Measurements from ENCODE around the gene COG7. TPM values are rescaled to one million over a fixed set of nuclear protein-coding genes. Genes with fewer than 3 reads are reported as not detected.

Gene COG7
- total RNA-seq, 1 experiment from 2014 or later, result 22.1 TPM

- no peak overlapping the region for H3K27ac ChIP-seq (ENCODE audit: low read depth, low read length)
- H3K9me3 ChIP-seq (ENCODE audit: control insufficient read depth in 1 of 2, insufficient read depth in 1 of 2, low read depth in 1 of 2, low read length in 2 of 2), result no peaks in the 10 kb centered on the region
- no peak overlapping the region for H3K9ac ChIP-seq (ENCODE audit: low read length)
- no peak overlapping the region for H3K4me2 ChIP-seq (ENCODE audit: low read length)
- POLR2A ChIA-PET, result no interaction called here
- no peak overlapping the region for H3K4me3 ChIP-seq (replicated peaks in 1 of 2; ENCODE audit: low read depth in 1 of 2, low read length in 2 of 2)
- H3K36me3 ChIP-seq (ENCODE audit: control insufficient read depth in 1 of 2, insufficient read depth in 2 of 2, low read length in 2 of 2), result peaks cover 5 to 14% of the 10 kb centered on the region in 2 experiments; a peak in 2 of 4 replicates
- no peaks in the 10 kb centered on the region for H3K4me1 ChIP-seq (ENCODE audit: control insufficient read depth in 1 of 2, insufficient read depth in 2 of 2, low read length in 2 of 2)
- TF ChIP-seq POLR2A (IDR thresholded peaks at IDR 0.05; ENCODE audit: borderline replicate concordance, extremely low read depth, insufficient read depth, insufficient read length), result no peak
- TF ChIP-seq ZFX (IDR thresholded peaks at IDR 0.05), result no peak
- TF ChIP-seq CBX3 (IDR thresholded peaks at IDR 0.05; ENCODE audit: low read depth), result no peak
- TF ChIP-seq, protein P1, sequence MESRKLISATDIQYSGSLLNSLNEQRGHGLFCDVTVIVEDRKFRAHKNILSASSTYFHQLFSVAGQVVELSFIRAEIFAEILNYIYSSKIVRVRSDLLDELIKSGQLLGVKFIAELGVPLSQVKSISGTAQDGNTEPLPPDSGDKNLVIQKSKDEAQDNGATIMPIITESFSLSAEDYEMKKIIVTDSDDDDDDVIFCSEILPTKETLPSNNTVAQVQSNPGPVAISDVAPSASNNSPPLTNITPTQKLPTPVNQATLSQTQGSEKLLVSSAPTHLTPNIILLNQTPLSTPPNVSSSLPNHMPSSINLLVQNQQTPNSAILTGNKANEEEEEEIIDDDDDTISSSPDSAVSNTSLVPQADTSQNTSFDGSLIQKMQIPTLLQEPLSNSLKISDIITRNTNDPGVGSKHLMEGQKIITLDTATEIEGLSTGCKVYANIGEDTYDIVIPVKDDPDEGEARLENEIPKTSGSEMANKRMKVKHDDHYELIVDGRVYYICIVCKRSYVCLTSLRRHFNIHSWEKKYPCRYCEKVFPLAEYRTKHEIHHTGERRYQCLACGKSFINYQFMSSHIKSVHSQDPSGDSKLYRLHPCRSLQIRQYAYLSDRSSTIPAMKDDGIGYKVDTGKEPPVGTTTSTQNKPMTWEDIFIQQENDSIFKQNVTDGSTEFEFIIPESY (IDR thresholded peaks at IDR 0.05; ENCODE audit: extremely low read depth, insufficient replicate concordance, low read length), result no peak
- no peak for TF ChIP-seq ZNF274 (IDR thresholded peaks at IDR 0.05; ENCODE audit: low read depth, low read length)
- TF ChIP-seq FOSL1 (IDR thresholded peaks at IDR 0.05; ENCODE audit: low read depth), result no peak
- TF ChIP-seq TCF7L2 (IDR thresholded peaks at IDR 0.05; ENCODE audit: borderline replicate concordance, extremely low read depth, insufficient read depth, insufficient read length), result no peak
- TF ChIP-seq, protein P2, sequence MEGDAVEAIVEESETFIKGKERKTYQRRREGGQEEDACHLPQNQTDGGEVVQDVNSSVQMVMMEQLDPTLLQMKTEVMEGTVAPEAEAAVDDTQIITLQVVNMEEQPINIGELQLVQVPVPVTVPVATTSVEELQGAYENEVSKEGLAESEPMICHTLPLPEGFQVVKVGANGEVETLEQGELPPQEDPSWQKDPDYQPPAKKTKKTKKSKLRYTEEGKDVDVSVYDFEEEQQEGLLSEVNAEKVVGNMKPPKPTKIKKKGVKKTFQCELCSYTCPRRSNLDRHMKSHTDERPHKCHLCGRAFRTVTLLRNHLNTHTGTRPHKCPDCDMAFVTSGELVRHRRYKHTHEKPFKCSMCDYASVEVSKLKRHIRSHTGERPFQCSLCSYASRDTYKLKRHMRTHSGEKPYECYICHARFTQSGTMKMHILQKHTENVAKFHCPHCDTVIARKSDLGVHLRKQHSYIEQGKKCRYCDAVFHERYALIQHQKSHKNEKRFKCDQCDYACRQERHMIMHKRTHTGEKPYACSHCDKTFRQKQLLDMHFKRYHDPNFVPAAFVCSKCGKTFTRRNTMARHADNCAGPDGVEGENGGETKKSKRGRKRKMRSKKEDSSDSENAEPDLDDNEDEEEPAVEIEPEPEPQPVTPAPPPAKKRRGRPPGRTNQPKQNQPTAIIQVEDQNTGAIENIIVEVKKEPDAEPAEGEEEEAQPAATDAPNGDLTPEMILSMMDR (IDR thresholded peaks at IDR 0.05 in 2 of 3, conservative IDR thresholded peaks at IDR 0.05 in 1 of 3; ENCODE audit: borderline replicate concordance in 1 of 3, insufficient read depth in 1 of 3, low read depth in 2 of 3, low read length in 2 of 3), result no peak
- TF ChIP-seq EZH2phosphoT487 (IDR thresholded peaks at IDR 0.05; ENCODE audit: borderline replicate concordance), result no peak
- no TSS peak for BruUV-seq (replicated peaks)
- no peak for ATAC-seq
- DNase-seq (ENCODE audit: low read depth, low spot score), result no peak
- RAD21 ChIA-PET (ENCODE audit: low non-redundant PET in 1 of 2, low total read pairs in 2 of 2, uncharacterized antibody in 2 of 2, unreplicated experiment in 2 of 2), result no interaction called here
- CTCF ChIA-PET, result interaction anchor here (5.9 kb wide), 1 partner anchor 249 kb away, joined by 76 read pairs; the partner anchor contains the start of gene SCNN1G
- H2AFZ ChIP-seq (ENCODE audit: low read depth, low read length, poor library complexity, severe bottlenecking), result no peak overlapping the region
- H3K79me2 ChIP-seq (ENCODE audit: insufficient read depth, low read length), result no peaks in the 10 kb centered on the region
- H4K20me1 ChIP-seq (ENCODE audit: insufficient read depth), result no peaks in the 10 kb centered on the region
- intact Hi-C loops (cut with micrococcal nuclease), result loop anchor here (10.0 kb wide), 2 partner anchors 348 to 1248 kb away; no protein-coding TSS in a partner anchor
- no peaks in the 10 kb centered on the region for H3K9me2 ChIP-seq (ENCODE audit: insufficient read depth)
- no peaks in the 10 kb centered on the region for H3K27me3 ChIP-seq (ENCODE audit: insufficient read depth, low read length)
These were observed 20.5 kb downstream of the COG7 start for GRCh38 chr16:23432176-23433128.

All from HCT116 (cell line).